Vagina (tissue), 2 donors: ENCODE measurements around the gene JADE2. TPM values are rescaled to one million over a fixed set of nuclear protein-coding genes. Genes with fewer than 3 reads are reported as not detected.

Source experiments
- DNase-seq, 2 donors: peaks; one replicate each; pipeline ENCODE4 v3.0.0-alpha.2; 2017; ENCODE audit errors: extremely low spot score in 2 of 2
- H3K27ac ChIP-seq: fragments of 200-600 bp; sonication (generic); one replicate; pipeline ENCODE4 v1.5.1; 2019
- H3K27me3 ChIP-seq: fragments of 200-600 bp; sonication (generic); one replicate; pipeline ENCODE4 v1.5.1; 2019
- H3K36me3 ChIP-seq, 2 donors: fragments of 200-600 bp; sonication (generic); one replicate each; pipeline ENCODE4 v1.5.1; 2017 to 2019
- H3K4me1 ChIP-seq: fragments of 200-600 bp; sonication (generic); one replicate; pipeline ENCODE4 v1.5.1; 2019
- H3K4me3 ChIP-seq, 2 donors: fragments of 200-600 bp; sonication (generic); 1 replicate in 1 of 2; 2 replicates in 1 of 2; pipeline ENCODE4 v1.5.1; 2016 to 2019
- H3K9me3 ChIP-seq: fragments of 200-600 bp; sonication (generic); one replicate; pipeline ENCODE4 v1.5.1; 2019
- CTCF ChIP-seq, 3 experiments: fragments of 450-650 bp in 2 of 3; fragments of 200-600 bp in 1 of 3; sonication (generic) in 1 of 3; IDR thresholded peaks; one replicate each; pipeline ENCODE4 v1.5.1; 2017 to 2019; ENCODE audit warnings: antibody characterized with exemption in 3 of 3, mild to moderate bottlenecking in 2 of 3, moderate library complexity in 2 of 3
- POLR2A ChIP-seq, 2 donors: fragments of 450-650 bp; IDR thresholded peaks; one replicate each; pipeline ENCODE4 v1.6.1; 2017; ENCODE audit warnings: antibody characterized with exemption in 2 of 2, mild to moderate bottlenecking in 2 of 2, moderate library complexity in 2 of 2
- POLR2AphosphoS5 ChIP-seq, 2 donors: sonication (generic); formaldehyde crosslinking; IDR thresholded peaks; one replicate each; pipeline ENCODE4 v1.9.0; 2017; ENCODE audit warnings: antibody characterized with exemption in 2 of 2, mild to moderate bottlenecking in 2 of 2, low read depth in 1 of 2; ENCODE audit not compliant: insufficient read depth in 1 of 2
- intact Hi-C: fragments of 100-400 bp; cut with DNase I; formaldehyde crosslinking; loops from one replicate; pipeline ENCODE4 v1.15.1; 2023
- total RNA-seq: library from RNA; depleted of rRNA; stranded (reverse); fragments of >200 nt; gene quantifications from one replicate; pipeline ENCODE4 v1.2.3, GENCODE V29; 2016

Gene JADE2
- total RNA-seq, 1 donor from 2014 or later, result 35.4 TPM

- Histone ChIP-seq H3K36me3 (no peaks in the 10 kb centered on the region), H3K4me1 (peaks cover 42% of the 10 kb centered on the region), H3K27me3 (no peaks in the 10 kb centered on the region), H3K4me3 (no peak overlapping the region), H3K27ac (no peak overlapping the region), H3K9me3 (no peaks in the 10 kb centered on the region)
- TF ChIP-seq POLR2AphosphoS5 (IDR thresholded peaks at IDR 0.05; ENCODE audit: insufficient read depth in 1 of 2, low read depth in 1 of 2), result no peak
- no peak for TF ChIP-seq CTCF (IDR thresholded peaks at IDR 0.05)
- no peak for TF ChIP-seq POLR2A (IDR thresholded peaks at IDR 0.05)
- no peak for DNase-seq
- intact Hi-C loops, result no loop called here
These were observed 16.8 kb upstream of the JADE2 start for GRCh38 chr5:134508521-134509195.

GRCh38 chr5:134509308-134510040 lies 16.0 kb upstream of the JADE2 start:
- TF ChIP-seq CTCF (IDR thresholded peaks at IDR 0.05), result no peak
- no peak for TF ChIP-seq POLR2AphosphoS5 (IDR thresholded peaks at IDR 0.05; ENCODE audit: insufficient read depth in 1 of 2, low read depth in 1 of 2)
- no peak for TF ChIP-seq POLR2A (IDR thresholded peaks at IDR 0.05)
- Histone ChIP-seq H3K9me3 (no peaks in the 10 kb centered on the region), H3K4me1 (peaks cover 34% of the 10 kb centered on the region), H3K27ac (no peak overlapping the region), H3K4me3 (no peak overlapping the region), H3K27me3 (no peaks in the 10 kb centered on the region), H3K36me3 (no peaks in the 10 kb centered on the region)
- intact Hi-C loops, result loop anchor here (5.0 kb wide), 1 partner anchor 42 kb away; no protein-coding TSS in a partner anchor
- no peak for DNase-seq

GRCh38 chr5:134510970-134511795 lies 14.3 kb upstream of the JADE2 start:
- intact Hi-C loops, result loop anchor here (5.0 kb wide), 1 partner anchor 44 kb away; no protein-coding TSS in a partner anchor

More at GRCh38 chr5:134510970-134511795, 14.3 kb upstream of the JADE2 start:
- H3K4me1 ChIP-seq, result peaks cover 26% of the 10 kb centered on the region
- H3K27ac ChIP-seq, result peak overlapping the region; percentile 33
- no peaks in the 10 kb centered on the region for H3K9me3 ChIP-seq
- H3K4me3 ChIP-seq, result no peak overlapping the region
- TF ChIP-seq CTCF (IDR thresholded peaks at IDR 0.05), result no peak
- TF ChIP-seq POLR2A (IDR thresholded peaks at IDR 0.05), result no peak
- TF ChIP-seq POLR2AphosphoS5 (IDR thresholded peaks at IDR 0.05; ENCODE audit: insufficient read depth in 1 of 2, low read depth in 1 of 2), result no peak
- no peaks in the 10 kb centered on the region for H3K36me3 ChIP-seq
- DNase-seq, result no peak
- H3K27me3 ChIP-seq, result no peaks in the 10 kb centered on the region
